Loucy (cell line): ENCODE results near the gene PTPRN2.

Experiments used
- H2AFZ ChIP-seq: fragments of 200-600 bp; sonication (generic); 2 replicates; pipeline ENCODE4 v1.6.0; 2016; ENCODE audit warnings: antibody characterized with exemption, mild to moderate bottlenecking, low read length, moderate library complexity
- H3F3A ChIP-seq: fragments of 200-600 bp; 2 replicates; pipeline ENCODE4 v1.6.0; 2016; ENCODE audit warnings: antibody characterized with exemption, low read depth, mild to moderate bottlenecking
- H3K27me3 ChIP-seq: fragments of 200-600 bp; sonication (generic); 2 replicates; pipeline ENCODE4 v1.6.1; 2014; ENCODE audit warnings: low read length, mild to moderate bottlenecking; ENCODE audit not compliant: insufficient read depth, poor library complexity, severe bottlenecking
- H3K36me3 ChIP-seq: fragments of 200-600 bp; sonication (generic); 2 replicates; pipeline ENCODE4 v1.6.1; 2016; ENCODE audit warnings: low read length; ENCODE audit not compliant: insufficient read depth
- H3K4me1 ChIP-seq: fragments of 200-600 bp; sonication (generic); 2 replicates; pipeline ENCODE4 v1.5.1; 2014; ENCODE audit warnings: low read length, mild to moderate bottlenecking; ENCODE audit not compliant: insufficient read depth, poor library complexity, severe bottlenecking
- H3K4me2 ChIP-seq: fragments of 200-600 bp; sonication (generic); 2 replicates; pipeline ENCODE4 v1.6.0; 2014; ENCODE audit warnings: antibody characterized with exemption, low read length, low read depth, mild to moderate bottlenecking; ENCODE audit not compliant: poor library complexity, severe bottlenecking
- H3K4me3 ChIP-seq: fragments of 200-600 bp; sonication (generic); 2 replicates; pipeline ENCODE4 v1.5.1; 2014; ENCODE audit warnings: low read length, mild to moderate bottlenecking, mixed read lengths; ENCODE audit not compliant: poor library complexity, severe bottlenecking
- H3K79me2 ChIP-seq: fragments of 200-600 bp; sonication (generic); 2 replicates; pipeline ENCODE4 v1.6.1; 2014; ENCODE audit warnings: low read length; ENCODE audit not compliant: insufficient read depth
- H3K9ac ChIP-seq: fragments of 200-600 bp; sonication (generic); 2 replicates; pipeline ENCODE4 v1.6.0; 2014; ENCODE audit warnings: mild to moderate bottlenecking, low read depth, low read length, moderate library complexity; ENCODE audit not compliant: poor library complexity, severe bottlenecking
- H3K9me2 ChIP-seq: fragments of 200-600 bp; sonication (generic); replicated peaks from 2 replicates; pipeline ENCODE4 v1.6.1; 2016; ENCODE audit warnings: low read depth, low read length, mixed read lengths
- H3K9me3 ChIP-seq: fragments of 200-600 bp; sonication (generic); 2 replicates; pipeline ENCODE4 v1.6.1; 2014; ENCODE audit warnings: mild to moderate bottlenecking, antibody characterized with exemption, low read length, low read depth; ENCODE audit not compliant: insufficient read depth
- H4K20me1 ChIP-seq: fragments of 200-600 bp; sonication (generic); 2 replicates; pipeline ENCODE4 v1.6.0; 2014; ENCODE audit warnings: antibody characterized with exemption, low read length, mild to moderate bottlenecking; ENCODE audit not compliant: insufficient read depth, poor library complexity, severe bottlenecking
- EZH2phosphoT487 ChIP-seq: fragments of 200-600 bp; IDR thresholded peaks from 2 replicates; pipeline ENCODE4 v1.6.1; 2018; ENCODE audit warnings: antibody characterized with exemption, mild to moderate bottlenecking, moderate library complexity, borderline replicate concordance
- TF ChIP-seq, protein P1 (sequence below): fragments of 200-600 bp; sonication (generic); conservative IDR thresholded peaks from 2 replicates; pipeline ENCODE4 v1.5.1; 2014; ENCODE audit warnings: mild to moderate bottlenecking, antibody characterized with exemption, low read length

PTPRN2 gene

DNA sequence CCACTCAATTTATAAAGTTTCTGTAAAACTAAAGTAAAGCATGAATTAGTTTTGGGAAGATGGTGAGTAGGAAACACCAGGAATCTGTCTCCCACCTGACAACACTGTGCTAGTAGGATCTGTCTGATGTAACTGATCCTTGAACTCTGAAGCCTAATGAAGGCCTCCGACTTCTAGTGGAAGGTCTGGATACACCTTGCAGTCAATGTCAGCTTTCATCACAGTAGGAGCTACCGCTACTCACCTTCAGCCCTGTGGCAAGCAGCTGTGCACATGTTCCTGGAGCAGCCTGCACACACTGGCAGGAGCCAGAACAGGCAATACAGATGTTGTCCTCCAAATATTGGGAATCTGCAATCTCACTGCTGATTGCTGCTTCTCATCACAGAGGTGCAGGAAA, 471.4 kb downstream of the PTPRN2 start:
- H3K9me3 ChIP-seq: peaks cover 28% of the 10 kb centered on the region

DNA sequence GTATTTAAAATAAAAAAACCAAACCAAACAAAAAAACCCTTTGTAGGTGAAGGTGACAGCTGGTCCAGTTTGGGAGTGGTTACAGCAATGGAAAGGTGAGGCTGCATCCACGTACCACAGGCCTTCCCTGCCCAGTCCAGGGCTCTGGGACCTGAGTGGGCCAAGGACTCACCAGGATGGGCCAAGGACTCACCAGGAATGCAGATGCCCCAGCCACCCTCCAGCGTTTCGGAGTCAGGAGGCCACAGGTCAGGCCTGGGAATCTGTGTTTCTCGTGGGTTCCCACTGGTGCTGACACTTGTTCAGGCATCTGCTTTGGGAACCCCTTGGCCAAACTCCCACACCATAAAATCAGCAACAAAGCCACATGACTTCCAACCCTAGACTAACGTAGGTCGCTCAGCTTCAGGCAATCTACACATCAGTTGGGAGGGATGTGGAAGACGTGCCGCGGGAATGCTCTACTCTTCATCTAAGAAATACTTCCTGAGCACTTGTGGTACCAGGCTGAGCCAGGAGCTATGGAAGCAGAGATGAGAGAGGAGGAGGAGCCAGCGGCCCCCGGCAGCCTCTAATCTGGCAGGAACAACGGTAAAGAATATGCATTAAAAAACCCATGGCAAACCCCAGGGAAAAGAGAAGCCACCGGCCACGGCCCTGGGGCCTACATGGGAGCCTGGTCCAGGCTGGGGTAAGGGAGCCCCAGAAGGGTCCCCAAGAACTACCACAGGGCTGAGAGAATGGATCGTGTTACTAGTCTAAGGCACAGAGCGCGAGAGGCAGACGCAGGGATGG, 473.4 kb downstream of the PTPRN2 start:
- Histone ChIP-seq H3K27me3 (no peaks in the 10 kb centered on the region), H4K20me1 (no peaks in the 10 kb centered on the region), H3K4me2 (no peak overlapping the region), H3K36me3 (no peaks in the 10 kb centered on the region), H3F3A (no peaks in the 10 kb centered on the region), H3K9me3 (peaks cover 22% of the 10 kb centered on the region), H3K9me2 (no peaks in the 10 kb centered on the region), H3K4me3 (no peak overlapping the region), H3K9ac (no peak overlapping the region), H2AFZ (no peak overlapping the region), H3K79me2 (no peaks in the 10 kb centered on the region), H3K4me1 (no peaks in the 10 kb centered on the region)
- no peak for TF ChIP-seq EZH2phosphoT487
- TF ChIP-seq, protein P1, sequence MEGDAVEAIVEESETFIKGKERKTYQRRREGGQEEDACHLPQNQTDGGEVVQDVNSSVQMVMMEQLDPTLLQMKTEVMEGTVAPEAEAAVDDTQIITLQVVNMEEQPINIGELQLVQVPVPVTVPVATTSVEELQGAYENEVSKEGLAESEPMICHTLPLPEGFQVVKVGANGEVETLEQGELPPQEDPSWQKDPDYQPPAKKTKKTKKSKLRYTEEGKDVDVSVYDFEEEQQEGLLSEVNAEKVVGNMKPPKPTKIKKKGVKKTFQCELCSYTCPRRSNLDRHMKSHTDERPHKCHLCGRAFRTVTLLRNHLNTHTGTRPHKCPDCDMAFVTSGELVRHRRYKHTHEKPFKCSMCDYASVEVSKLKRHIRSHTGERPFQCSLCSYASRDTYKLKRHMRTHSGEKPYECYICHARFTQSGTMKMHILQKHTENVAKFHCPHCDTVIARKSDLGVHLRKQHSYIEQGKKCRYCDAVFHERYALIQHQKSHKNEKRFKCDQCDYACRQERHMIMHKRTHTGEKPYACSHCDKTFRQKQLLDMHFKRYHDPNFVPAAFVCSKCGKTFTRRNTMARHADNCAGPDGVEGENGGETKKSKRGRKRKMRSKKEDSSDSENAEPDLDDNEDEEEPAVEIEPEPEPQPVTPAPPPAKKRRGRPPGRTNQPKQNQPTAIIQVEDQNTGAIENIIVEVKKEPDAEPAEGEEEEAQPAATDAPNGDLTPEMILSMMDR: no peak

More for the DNA sequence above, 471.4 kb downstream of the PTPRN2 start:
- Histone ChIP-seq H4K20me1 (no peaks in the 10 kb centered on the region), H3K27me3 (no peaks in the 10 kb centered on the region), H3K4me2 (no peak overlapping the region), H3K9me2 (no peaks in the 10 kb centered on the region), H3K4me1 (no peaks in the 10 kb centered on the region), H3K36me3 (no peaks in the 10 kb centered on the region), H3F3A (no peaks in the 10 kb centered on the region), H3K79me2 (no peaks in the 10 kb centered on the region), H3K9ac (no peak overlapping the region), H2AFZ (no peak overlapping the region), H3K4me3 (no peak overlapping the region)
- TF ChIP-seq EZH2phosphoT487: no peak
- TF ChIP-seq, protein P1: no peak

DNA sequence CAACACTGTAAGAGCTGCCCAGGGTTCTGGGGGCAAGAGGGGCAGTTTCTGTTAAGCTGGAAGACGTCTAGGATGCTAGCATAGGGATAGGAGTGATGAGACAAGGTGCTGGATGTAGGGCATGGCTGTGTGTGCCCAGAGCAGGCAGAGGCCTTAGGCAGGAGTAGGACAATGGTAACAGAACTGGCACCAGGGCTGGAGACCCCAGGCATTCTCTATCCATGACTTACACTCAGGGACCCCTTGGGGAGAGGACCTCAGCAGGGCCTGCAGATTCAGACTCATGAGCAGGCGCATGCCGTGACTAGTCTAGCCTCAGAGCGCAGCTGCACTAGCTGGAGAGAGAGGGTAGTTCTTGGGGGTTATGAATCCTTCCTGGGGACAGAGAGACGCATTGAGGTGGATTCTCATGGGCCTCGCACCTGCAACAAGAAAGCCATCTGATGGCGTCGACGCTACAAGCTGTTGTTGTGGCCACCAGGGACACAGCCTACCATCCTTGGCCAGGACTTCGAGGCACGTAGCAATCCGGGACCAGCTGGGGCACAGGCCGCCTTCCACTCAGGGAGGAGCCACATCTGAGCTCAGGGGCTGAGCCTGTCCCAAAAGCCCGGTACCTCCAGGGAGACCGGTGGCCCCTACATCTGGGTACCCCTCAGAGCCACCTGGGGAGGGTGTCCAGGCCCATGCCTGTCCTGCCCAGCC, 474.1 kb downstream of the PTPRN2 start:
- no peaks in the 10 kb centered on the region for H3K36me3 ChIP-seq
- H3K4me2 ChIP-seq: no peak overlapping the region
- H4K20me1 ChIP-seq: no peaks in the 10 kb centered on the region
- TF ChIP-seq, protein P1: no peak
- no peaks in the 10 kb centered on the region for H3K4me1 ChIP-seq
- no peaks in the 10 kb centered on the region for H3K27me3 ChIP-seq
- H3K4me3 ChIP-seq: no peak overlapping the region
- peaks cover 21% of the 10 kb centered on the region; the same call in 1 of the 2 replicates for H3K9me3 ChIP-seq
- H3K9me2 ChIP-seq: no peaks in the 10 kb centered on the region
- H3K79me2 ChIP-seq: no peaks in the 10 kb centered on the region
- H2AFZ ChIP-seq: no peak overlapping the region
- no peaks in the 10 kb centered on the region for H3F3A ChIP-seq
- H3K9ac ChIP-seq: no peak overlapping the region
